ENCODE data around the gene MUL1.

- no peak for TF ChIP-seq CTCF (IDR thresholded peaks at IDR 0.05 in 8 of 11, conservative IDR thresholded peaks at IDR 0.05 in 3 of 11)
- TF ChIP-seq POLR2A (IDR thresholded peaks at IDR 0.05) = no peak
- no peak for TF ChIP-seq POLR2AphosphoS5 (IDR thresholded peaks at IDR 0.05)
Measured at GRCh38 chr1:20534659-20535417, 26.9 kb upstream of the MUL1 start.
